SH-SY5Y (cell line): ENCODE measurements around the gene KIZ.

Source experiments
- GATA2 ChIP-seq: IDR thresholded peaks from 2 replicates; pipeline ENCODE4 v1.6.1; 2011; ENCODE audit warnings: mild to moderate bottlenecking, low read depth, low read length
- GATA3 ChIP-seq: IDR thresholded peaks from 2 replicates; pipeline ENCODE4 v1.6.1; 2011; ENCODE audit warnings: low read depth, mild to moderate bottlenecking, low read length, moderate library complexity

- TF ChIP-seq GATA2 (no peak), GATA3 (no peak)
Measured at GRCh38 chr20:21174516-21175239, 48.8 kb downstream of the KIZ start.
